Measurements from ENCODE around the gene PARD3.

Gene PARD3

DNA sequence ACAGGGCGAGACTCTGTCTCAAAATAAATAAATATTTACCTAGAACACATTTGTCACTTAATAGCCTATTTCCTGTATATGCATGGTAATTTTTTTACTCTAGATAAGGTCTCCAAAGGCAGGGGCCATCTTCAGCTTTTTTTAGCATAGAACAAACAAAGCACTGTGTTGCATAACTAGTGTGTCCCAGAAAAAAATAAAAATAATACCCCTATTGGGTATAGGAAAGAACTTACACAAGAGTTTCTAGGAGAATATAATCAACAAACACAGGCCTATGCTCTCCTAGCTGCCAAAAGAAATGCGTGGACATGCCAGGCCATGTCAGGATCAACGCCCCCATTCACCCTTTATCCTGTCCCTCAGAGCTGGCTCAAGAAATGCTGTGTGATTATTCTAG, 103.6 kb downstream of the PARD3 start:
- no peak for TF ChIP-seq TAF1 (IDR thresholded peaks at IDR 0.05; ENCODE audit: borderline replicate concordance, insufficient read depth, low read length)
- TF ChIP-seq POLR2AphosphoS5 (IDR thresholded peaks at IDR 0.05; ENCODE audit: low read depth, low read length), result no peak
- TF ChIP-seq, protein P1, sequence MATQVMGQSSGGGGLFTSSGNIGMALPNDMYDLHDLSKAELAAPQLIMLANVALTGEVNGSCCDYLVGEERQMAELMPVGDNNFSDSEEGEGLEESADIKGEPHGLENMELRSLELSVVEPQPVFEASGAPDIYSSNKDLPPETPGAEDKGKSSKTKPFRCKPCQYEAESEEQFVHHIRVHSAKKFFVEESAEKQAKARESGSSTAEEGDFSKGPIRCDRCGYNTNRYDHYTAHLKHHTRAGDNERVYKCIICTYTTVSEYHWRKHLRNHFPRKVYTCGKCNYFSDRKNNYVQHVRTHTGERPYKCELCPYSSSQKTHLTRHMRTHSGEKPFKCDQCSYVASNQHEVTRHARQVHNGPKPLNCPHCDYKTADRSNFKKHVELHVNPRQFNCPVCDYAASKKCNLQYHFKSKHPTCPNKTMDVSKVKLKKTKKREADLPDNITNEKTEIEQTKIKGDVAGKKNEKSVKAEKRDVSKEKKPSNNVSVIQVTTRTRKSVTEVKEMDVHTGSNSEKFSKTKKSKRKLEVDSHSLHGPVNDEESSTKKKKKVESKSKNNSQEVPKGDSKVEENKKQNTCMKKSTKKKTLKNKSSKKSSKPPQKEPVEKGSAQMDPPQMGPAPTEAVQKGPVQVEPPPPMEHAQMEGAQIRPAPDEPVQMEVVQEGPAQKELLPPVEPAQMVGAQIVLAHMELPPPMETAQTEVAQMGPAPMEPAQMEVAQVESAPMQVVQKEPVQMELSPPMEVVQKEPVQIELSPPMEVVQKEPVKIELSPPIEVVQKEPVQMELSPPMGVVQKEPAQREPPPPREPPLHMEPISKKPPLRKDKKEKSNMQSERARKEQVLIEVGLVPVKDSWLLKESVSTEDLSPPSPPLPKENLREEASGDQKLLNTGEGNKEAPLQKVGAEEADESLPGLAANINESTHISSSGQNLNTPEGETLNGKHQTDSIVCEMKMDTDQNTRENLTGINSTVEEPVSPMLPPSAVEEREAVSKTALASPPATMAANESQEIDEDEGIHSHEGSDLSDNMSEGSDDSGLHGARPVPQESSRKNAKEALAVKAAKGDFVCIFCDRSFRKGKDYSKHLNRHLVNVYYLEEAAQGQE (IDR thresholded peaks at IDR 0.05; ENCODE audit: insufficient read depth in 1 of 2, low read depth in 2 of 2, low read length in 2 of 2), result no peak
- no peak for TF ChIP-seq FOXP2 (optimal IDR thresholded peaks at IDR 0.05; ENCODE audit: borderline replicate concordance, extremely low read depth, extremely low read length, insufficient read depth)
- no peak for TF ChIP-seq SIN3A (IDR thresholded peaks at IDR 0.05; ENCODE audit: borderline replicate concordance, insufficient read depth, low read length)

DNA sequence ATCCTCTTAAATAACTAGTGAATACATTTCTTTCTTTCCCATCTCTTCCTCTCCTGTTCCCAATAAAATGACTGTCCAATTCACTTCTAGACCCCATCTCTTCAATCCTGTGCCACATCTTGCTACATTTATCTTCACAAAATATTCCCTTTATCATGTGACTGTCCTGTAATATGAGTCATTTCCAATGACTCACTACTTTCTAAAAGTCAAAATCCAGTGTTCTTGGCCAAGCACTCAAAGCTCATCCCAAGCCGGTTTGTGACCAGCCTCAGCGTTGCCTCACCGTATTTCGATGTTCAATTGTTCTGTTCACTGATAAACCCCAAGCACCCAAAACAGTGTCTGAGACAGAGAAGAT, 104.7 kb downstream of the PARD3 start:
- TF ChIP-seq POLR2AphosphoS5 (IDR thresholded peaks at IDR 0.05; ENCODE audit: low read depth, low read length) (no peak), FOXP2 (optimal IDR thresholded peaks at IDR 0.05; ENCODE audit: borderline replicate concordance, extremely low read depth, extremely low read length, insufficient read depth) (no peak), TAF1 (IDR thresholded peaks at IDR 0.05; ENCODE audit: borderline replicate concordance, insufficient read depth, low read length) (no peak), SIN3A (IDR thresholded peaks at IDR 0.05; ENCODE audit: borderline replicate concordance, insufficient read depth, low read length) (no peak)
- TF ChIP-seq, protein P1 (IDR thresholded peaks at IDR 0.05; ENCODE audit: insufficient read depth in 1 of 2, low read depth in 2 of 2, low read length in 2 of 2), result no peak

DNA sequence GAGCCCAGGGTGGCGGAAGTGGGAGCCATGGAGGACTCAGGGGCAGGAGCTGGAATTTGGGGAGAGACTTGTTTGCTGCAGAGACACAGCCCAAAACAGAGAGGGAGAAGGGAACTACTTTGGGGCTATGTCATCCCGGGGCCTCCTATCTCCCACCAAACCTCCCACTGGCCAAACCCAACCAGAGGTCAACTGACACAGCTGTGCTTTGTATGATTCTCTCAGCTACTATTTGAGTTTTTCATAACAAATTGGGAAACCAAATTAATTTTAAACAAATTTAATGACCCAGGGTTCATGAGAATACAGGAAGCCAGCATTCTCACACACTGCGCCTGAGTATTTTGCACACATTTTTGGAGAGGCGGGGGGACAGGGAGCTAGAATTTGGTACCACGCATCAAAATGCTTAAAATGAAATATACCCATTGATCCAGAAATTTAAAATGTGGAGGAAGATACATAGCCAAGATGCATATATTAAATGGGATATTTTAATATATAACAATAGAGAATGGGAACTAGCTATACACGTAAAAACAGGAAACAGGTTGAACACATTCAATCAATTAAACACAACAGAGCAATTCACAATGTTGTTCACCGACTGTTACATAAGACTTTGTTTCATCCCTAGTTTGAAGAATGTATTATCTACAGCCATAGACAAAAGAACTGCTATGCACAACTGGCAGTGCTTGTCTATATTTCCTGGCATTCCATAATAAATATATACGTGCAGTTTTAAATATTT, 105.3 kb downstream of the PARD3 start:
- TF ChIP-seq FOXP2 (optimal IDR thresholded peaks at IDR 0.05; ENCODE audit: borderline replicate concordance, extremely low read depth, extremely low read length, insufficient read depth) (no peak), SIN3A (IDR thresholded peaks at IDR 0.05; ENCODE audit: borderline replicate concordance, insufficient read depth, low read length) (no peak), TAF1 (IDR thresholded peaks at IDR 0.05; ENCODE audit: borderline replicate concordance, insufficient read depth, low read length) (no peak)
- TF ChIP-seq, protein P1 (IDR thresholded peaks at IDR 0.05; ENCODE audit: insufficient read depth in 1 of 2, low read depth in 2 of 2, low read length in 2 of 2), result no peak

DNA sequence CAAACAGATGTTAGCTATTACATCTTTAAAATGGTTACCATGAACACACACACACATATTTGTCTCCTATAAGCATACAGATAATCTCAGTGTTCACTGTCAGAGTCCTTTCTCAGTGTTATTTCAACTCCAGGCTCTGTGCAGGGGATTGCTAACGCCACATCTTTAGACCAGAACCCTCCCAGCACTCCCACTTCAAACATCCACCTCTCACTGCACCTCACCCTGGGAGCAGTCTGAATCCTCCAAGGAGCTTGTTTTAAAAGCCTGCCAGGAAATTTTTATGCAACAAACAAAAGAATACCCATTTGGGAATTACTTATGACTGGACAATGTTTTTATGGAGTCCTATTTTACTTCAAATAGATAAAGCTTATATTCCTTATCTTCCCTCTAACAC, 107.4 kb downstream of the PARD3 start:
- TF ChIP-seq, protein P1 (IDR thresholded peaks at IDR 0.05; ENCODE audit: insufficient read depth in 1 of 2, low read depth in 2 of 2, low read length in 2 of 2), result no peak
- TF ChIP-seq SIN3A (IDR thresholded peaks at IDR 0.05; ENCODE audit: borderline replicate concordance, insufficient read depth, low read length), result no peak
- TF ChIP-seq FOXP2 (optimal IDR thresholded peaks at IDR 0.05; ENCODE audit: borderline replicate concordance, extremely low read depth, extremely low read length, insufficient read depth), result no peak
- no peak for TF ChIP-seq POLR2AphosphoS5 (IDR thresholded peaks at IDR 0.05; ENCODE audit: low read depth, low read length)
- no peak for TF ChIP-seq TAF1 (IDR thresholded peaks at IDR 0.05; ENCODE audit: borderline replicate concordance, insufficient read depth, low read length)
